Measurements from ENCODE around the gene DNASE1L2. TPM values are rescaled to one million over a fixed set of nuclear protein-coding genes. Genes with fewer than 3 reads are reported as not detected.

Gene DNASE1L2
- total RNA-seq, 1 donor = 0.86 TPM

DNA sequence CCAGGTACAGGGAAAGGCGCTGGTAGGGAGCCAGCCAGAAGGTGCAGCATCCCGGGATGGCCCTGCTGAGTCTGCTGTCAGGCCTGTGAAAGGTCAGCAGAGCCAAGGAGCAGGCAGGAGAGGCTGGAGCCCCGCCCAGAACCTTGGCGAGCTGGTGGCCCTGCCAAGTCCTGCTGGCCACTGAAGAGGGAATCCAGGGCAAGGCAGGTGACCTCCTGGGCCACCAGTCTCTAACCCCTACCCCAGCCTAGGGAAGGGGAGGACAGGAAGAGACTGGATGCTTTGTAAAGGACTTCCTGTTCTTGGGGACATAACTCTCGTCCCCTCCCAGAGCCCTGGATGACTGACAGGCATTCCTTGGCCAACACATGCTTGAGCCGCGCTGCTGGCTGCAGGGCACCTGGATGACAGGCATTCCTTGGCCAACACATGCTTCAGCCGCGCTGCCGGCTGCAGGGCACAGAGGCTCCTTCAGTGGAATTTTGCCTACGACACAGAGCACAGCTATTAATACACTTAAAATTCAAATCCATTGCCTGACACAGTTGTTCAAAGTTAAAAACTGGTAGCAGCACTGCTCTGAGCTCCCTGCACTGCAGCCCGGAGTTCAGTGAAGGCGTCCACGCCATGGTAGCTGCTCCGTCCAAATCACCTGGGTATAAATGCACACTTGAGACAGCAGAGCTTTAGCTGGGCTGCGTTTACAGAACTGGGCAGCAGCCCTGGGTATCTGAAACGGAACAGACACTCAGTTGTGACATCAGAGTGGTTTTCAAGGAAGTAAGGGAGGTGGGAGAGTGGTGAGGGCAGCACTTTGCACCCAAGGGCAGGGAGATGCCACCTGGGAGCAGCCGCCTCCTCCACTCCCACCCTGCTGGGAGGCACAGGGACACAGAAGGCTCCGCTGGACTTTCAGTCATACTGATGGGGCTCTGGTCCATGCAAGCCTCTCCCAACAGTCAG lies 23.6 kb upstream of the DNASE1L2 start:
- TF ChIP-seq, protein P1, sequence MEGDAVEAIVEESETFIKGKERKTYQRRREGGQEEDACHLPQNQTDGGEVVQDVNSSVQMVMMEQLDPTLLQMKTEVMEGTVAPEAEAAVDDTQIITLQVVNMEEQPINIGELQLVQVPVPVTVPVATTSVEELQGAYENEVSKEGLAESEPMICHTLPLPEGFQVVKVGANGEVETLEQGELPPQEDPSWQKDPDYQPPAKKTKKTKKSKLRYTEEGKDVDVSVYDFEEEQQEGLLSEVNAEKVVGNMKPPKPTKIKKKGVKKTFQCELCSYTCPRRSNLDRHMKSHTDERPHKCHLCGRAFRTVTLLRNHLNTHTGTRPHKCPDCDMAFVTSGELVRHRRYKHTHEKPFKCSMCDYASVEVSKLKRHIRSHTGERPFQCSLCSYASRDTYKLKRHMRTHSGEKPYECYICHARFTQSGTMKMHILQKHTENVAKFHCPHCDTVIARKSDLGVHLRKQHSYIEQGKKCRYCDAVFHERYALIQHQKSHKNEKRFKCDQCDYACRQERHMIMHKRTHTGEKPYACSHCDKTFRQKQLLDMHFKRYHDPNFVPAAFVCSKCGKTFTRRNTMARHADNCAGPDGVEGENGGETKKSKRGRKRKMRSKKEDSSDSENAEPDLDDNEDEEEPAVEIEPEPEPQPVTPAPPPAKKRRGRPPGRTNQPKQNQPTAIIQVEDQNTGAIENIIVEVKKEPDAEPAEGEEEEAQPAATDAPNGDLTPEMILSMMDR (IDR thresholded peaks at IDR 0.05; ENCODE audit: insufficient read depth, low read depth, low read length) = no peak
- peak overlapping the region; percentile 65 for H3K4me3 ChIP-seq (ENCODE audit: low read depth, low read length)
- no peak for DNase-seq (ENCODE audit: low read depth)

DNA sequence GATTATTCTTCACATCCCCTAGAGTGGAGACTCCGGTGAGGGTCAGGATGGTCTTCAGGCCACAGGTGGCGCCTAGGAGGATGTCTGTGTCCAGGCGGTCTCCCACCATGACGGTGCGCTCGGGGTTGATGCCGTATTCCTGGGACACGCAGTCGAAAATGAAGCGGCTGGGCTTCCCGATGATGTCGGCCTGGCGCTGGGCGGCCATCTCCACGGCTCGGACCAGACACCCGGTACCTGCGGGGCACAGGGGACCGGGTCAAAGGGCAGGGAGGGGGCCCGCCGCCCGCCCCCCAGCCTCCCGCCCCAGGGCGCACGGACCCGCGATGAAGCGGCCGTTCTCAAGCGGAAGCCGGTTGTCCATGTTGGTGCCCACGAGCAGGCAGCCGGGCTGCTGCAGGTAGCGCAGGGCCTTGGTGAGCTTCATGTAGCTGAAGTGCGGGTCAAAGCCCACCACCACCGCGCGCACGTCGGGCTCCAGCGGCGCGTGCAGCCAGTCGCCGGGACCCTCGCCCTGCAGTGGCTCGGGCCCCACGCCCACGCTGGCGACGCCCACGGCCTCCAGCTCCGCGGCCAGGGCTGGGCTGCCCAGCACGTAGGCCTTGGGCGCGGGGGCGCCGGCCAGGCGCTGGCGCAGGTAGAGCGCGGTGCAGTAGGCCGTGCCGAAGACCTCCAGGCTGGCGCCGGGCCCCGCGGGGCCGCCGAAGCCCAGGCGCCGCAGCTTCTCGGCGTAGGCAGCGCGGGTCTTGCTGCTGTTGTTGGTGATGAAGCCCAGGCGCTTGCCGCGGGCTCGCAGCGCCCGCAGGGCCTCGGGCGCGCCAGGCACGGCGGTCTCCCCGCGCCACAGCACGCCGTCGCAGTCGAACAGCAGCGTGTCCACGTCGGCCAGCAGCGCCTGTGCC lies 22.2 kb upstream of the DNASE1L2 start:
- peak overlapping the region; percentile 65 for H3K4me3 ChIP-seq (ENCODE audit: low read depth, low read length)
- TF ChIP-seq, protein P1 (IDR thresholded peaks at IDR 0.05; ENCODE audit: insufficient read depth, low read depth, low read length) = no peak
- DNase-seq (ENCODE audit: low read depth) = peak; percentile 14

DNA sequence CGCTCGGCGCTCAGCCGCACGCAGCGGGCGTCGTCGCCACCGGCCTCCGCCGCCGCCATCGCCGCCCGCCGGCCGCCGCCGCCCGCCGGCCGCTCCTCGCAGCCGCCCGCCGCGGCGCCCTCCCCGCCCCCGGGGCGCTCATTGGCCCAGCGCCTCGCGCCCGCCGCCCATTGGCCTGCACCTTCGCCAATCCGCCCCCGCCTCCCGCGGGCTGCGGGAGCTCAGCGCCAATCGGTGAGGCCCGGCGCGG lies 21.6 kb upstream of the DNASE1L2 start, which contains the start of gene PGP:
TSS of gene PGP (minus strand) at position 122 of the 250 bp plus-strand sequence. CDS start at position 59, 63 bp downstream.
- DNase-seq (ENCODE audit: low read depth) = no peak
- peak within 1 kb of the TSS; percentile 82 for H3K4me3 ChIP-seq (ENCODE audit: low read depth, low read length)
- TF ChIP-seq, protein P1 (IDR thresholded peaks at IDR 0.05; ENCODE audit: insufficient read depth, low read depth, low read length) = no peak

DNA sequence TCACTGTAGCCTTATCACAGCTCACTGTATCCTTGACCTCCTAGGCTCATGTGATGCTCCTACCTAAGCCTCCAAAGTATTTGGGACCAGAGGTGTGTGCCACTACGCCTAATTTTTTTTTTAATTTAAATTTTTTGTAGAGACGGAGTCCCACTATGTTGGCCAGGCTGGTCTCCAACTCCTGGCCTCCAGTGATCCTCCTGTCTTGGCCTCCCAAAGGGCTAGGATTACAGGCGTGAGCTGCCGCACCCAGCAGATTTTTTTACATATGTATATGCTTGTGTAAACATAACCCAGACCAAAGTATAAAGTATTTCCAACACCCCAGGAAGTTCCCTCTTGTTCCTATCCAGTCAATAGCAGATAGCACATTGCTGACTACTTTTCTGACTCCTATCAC lies 19.9 kb upstream of the DNASE1L2 start:
- H3K4me3 ChIP-seq (ENCODE audit: low read depth, low read length) = no peak overlapping the region
- TF ChIP-seq, protein P1 (IDR thresholded peaks at IDR 0.05; ENCODE audit: insufficient read depth, low read depth, low read length) = no peak
- DNase-seq (ENCODE audit: low read depth) = no peak

DNA sequence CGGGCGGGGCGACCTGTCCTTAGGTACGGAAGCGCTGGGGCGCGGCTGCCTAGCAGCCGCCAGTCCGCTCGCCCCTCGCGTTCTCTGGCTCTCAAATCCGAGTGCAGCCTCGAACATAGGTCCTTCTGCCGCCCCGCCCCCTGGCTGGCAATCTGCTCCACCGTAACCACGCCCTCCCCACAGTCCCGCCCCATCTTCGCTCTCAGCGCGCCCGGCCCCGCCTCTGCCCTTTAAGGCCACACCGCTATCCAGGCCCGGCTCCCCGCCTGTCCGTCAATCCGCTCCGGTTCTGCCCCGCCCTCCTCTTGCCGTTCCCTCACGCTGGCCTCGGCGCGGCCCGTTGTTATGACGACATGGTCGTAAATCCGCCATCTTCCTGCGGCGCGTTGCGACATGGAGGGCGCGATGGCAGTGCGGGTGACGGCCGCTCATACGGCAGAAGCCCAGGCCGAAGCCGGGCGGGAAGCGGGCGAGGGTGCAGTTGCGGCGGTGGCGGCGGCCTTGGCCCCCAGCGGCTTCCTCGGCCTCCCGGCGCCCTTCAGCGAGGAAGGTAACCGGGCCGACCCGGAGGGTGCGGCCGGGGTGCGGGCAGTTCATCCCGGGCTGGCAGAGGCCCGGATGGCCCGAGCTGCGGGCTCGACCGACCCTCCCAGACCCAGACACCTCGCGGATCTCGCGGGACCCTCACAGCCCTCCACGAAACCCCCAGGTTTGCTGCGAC lies 12.9 kb upstream of the DNASE1L2 start, which contains the start of gene E4F1:
TSS of gene E4F1 (plus strand) at position 371 of the 721 bp plus-strand sequence. CDS start at position 394, 23 bp downstream.
- TF ChIP-seq, protein P1 (IDR thresholded peaks at IDR 0.05; ENCODE audit: insufficient read depth, low read depth, low read length) = no peak
- peak; percentile 100 for DNase-seq (ENCODE audit: low read depth)
- H3K4me3 ChIP-seq (ENCODE audit: low read depth, low read length) = peak within 1 kb of the TSS; percentile 79

DNA sequence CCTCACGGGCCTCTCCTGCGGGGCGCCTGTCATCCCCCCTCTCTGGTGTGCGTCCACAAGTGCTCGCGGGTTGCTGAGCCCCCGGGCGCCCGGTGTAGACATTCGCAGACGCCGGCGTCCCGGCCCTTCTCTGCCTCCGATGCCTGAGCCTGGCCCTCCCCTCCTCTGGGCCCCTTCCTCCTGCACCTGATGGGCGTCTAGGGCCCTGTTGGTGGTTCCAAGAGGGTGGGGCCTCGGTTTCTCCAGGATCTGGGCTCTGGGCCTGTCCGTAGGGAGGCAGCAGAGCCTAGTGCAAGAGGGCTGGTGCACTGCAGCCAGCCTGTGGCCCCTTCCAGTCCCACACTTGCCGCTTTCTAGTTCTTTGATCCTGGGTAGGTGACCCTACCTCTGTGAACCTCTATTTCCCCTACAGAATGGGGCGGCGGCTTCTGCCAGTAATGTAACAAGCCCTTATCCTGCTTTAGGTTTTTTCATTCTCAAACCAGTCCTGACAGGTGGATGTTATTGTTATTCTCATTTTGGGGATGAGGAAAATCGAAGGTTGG lies 12.2 kb upstream of the DNASE1L2 start:
- peak; percentile 76 for DNase-seq (ENCODE audit: low read depth)
- TF ChIP-seq, protein P1 (IDR thresholded peaks at IDR 0.05; ENCODE audit: insufficient read depth, low read depth, low read length) = peak; percentile 34
- peak overlapping the region; percentile 79 for H3K4me3 ChIP-seq (ENCODE audit: low read depth, low read length)

Measured in fibroblast of villous mesenchyme (primary cell).